ENCODE results near the gene LRP1B.

DNA sequence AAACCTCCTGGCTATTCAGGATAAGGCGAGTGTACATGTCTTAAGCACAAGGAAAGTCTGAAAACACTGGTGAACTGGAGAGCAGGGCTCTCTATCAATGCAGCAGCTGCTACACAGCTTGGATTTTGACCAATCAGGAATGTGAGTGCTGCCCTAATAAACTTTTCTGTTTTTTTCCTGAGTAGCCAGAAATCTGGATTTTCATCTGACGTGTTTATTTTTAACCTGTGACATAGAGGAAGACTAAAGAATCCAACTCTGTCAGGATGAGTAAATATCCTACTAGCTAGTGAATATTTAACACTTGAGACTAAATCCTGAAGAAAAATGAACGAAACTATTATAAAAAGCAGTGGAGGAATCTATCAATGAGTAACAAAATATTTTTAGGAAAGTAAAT lies 1638.9 kb downstream of the LRP1B start:
- TF ChIP-seq GABPB1 (CRISPR knock-in tag; IDR thresholded peaks at IDR 0.05) (no peak), ELF4 (CRISPR knock-in tag; IDR thresholded peaks at IDR 0.05; ENCODE audit: low read depth) (no peak), HMGA2 (CRISPR knock-in tag; IDR thresholded peaks at IDR 0.05) (no peak), FOXK1 (CRISPR knock-in tag; IDR thresholded peaks at IDR 0.05) (no peak)
- TF ChIP-seq, protein P1, sequence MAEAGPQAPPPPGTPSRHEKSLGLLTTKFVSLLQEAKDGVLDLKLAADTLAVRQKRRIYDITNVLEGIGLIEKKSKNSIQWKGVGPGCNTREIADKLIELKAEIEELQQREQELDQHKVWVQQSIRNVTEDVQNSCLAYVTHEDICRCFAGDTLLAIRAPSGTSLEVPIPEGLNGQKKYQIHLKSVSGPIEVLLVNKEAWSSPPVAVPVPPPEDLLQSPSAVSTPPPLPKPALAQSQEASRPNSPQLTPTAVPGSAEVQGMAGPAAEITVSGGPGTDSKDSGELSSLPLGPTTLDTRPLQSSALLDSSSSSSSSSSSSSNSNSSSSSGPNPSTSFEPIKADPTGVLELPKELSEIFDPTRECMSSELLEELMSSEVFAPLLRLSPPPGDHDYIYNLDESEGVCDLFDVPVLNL (CRISPR knock-in tag; IDR thresholded peaks at IDR 0.05; ENCODE audit: borderline replicate concordance, low read depth), result no peak
- TF ChIP-seq, protein P2, sequence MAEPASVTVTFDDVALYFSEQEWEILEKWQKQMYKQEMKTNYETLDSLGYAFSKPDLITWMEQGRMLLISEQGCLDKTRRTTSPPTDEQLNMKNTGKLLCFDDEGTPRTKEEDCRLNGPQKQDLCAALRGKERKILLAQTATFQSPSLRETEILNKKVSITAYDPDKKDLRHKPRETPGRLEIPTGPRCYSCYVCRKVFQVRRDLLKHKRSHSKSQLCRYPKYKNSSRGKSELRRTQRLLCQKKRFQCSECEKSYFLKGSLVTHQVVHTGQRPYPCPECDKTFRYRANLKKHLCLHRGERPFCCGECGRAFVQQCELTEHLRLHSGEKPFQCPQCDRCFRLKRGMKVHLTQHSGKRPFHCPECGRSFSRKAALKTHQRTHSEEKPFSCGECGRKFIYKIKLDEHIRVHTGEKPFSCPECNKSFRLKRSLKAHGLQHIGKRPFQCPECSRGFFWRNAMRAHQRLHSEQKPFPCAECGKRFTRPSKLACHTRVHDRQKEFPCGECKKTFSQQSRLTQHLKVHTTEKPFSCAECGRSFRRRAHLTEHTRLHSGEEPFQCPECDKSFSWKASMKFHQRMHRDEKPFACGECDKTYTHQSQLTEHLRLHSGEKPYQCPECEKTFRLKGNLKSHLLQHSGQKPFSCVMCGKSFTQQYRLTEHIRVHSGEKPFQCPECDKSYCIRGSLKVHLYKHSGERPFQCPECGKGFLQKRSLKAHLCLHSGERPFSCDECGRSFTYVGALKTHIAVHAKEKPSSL (CRISPR knock-in tag; conservative IDR thresholded peaks at IDR 0.05), result no peak
- TF ChIP-seq, protein P3, sequence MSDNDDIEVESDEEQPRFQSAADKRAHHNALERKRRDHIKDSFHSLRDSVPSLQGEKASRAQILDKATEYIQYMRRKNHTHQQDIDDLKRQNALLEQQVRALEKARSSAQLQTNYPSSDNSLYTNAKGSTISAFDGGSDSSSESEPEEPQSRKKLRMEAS (CRISPR knock-in tag; IDR thresholded peaks at IDR 0.05), result no peak
- TF ChIP-seq, protein P4, sequence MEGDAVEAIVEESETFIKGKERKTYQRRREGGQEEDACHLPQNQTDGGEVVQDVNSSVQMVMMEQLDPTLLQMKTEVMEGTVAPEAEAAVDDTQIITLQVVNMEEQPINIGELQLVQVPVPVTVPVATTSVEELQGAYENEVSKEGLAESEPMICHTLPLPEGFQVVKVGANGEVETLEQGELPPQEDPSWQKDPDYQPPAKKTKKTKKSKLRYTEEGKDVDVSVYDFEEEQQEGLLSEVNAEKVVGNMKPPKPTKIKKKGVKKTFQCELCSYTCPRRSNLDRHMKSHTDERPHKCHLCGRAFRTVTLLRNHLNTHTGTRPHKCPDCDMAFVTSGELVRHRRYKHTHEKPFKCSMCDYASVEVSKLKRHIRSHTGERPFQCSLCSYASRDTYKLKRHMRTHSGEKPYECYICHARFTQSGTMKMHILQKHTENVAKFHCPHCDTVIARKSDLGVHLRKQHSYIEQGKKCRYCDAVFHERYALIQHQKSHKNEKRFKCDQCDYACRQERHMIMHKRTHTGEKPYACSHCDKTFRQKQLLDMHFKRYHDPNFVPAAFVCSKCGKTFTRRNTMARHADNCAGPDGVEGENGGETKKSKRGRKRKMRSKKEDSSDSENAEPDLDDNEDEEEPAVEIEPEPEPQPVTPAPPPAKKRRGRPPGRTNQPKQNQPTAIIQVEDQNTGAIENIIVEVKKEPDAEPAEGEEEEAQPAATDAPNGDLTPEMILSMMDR (IDR thresholded peaks at IDR 0.05), result no peak
- TF ChIP-seq, protein P5, sequence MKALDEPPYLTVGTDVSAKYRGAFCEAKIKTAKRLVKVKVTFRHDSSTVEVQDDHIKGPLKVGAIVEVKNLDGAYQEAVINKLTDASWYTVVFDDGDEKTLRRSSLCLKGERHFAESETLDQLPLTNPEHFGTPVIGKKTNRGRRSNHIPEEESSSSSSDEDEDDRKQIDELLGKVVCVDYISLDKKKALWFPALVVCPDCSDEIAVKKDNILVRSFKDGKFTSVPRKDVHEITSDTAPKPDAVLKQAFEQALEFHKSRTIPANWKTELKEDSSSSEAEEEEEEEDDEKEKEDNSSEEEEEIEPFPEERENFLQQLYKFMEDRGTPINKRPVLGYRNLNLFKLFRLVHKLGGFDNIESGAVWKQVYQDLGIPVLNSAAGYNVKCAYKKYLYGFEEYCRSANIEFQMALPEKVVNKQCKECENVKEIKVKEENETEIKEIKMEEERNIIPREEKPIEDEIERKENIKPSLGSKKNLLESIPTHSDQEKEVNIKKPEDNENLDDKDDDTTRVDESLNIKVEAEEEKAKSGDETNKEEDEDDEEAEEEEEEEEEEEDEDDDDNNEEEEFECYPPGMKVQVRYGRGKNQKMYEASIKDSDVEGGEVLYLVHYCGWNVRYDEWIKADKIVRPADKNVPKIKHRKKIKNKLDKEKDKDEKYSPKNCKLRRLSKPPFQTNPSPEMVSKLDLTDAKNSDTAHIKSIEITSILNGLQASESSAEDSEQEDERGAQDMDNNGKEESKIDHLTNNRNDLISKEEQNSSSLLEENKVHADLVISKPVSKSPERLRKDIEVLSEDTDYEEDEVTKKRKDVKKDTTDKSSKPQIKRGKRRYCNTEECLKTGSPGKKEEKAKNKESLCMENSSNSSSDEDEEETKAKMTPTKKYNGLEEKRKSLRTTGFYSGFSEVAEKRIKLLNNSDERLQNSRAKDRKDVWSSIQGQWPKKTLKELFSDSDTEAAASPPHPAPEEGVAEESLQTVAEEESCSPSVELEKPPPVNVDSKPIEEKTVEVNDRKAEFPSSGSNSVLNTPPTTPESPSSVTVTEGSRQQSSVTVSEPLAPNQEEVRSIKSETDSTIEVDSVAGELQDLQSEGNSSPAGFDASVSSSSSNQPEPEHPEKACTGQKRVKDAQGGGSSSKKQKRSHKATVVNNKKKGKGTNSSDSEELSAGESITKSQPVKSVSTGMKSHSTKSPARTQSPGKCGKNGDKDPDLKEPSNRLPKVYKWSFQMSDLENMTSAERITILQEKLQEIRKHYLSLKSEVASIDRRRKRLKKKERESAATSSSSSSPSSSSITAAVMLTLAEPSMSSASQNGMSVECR (CRISPR knock-in tag; IDR thresholded peaks at IDR 0.05; ENCODE audit: borderline replicate concordance), result no peak

Measured in WTC11 (cell line).